Ascending aorta (tissue), 2 donors: ENCODE measurements around the gene PPOX. TPM values are rescaled to one million over a fixed set of nuclear protein-coding genes. Genes with fewer than 3 reads are reported as not detected.

ENCODE experiments used
- DNase-seq, 2 donors: peaks; one replicate each; pipeline ENCODE4 v3.0.0-alpha.2; 2019; ENCODE audit warnings: low spot score in 2 of 2
- H3K27ac ChIP-seq, 2 donors: fragments of 200-600 bp; sonication (generic); one replicate each; pipeline ENCODE4 v1.5.1; 2016 to 2017; ENCODE audit warnings: mild to moderate bottlenecking in 1 of 2
- H3K27me3 ChIP-seq: fragments of 200-600 bp; sonication (generic); one replicate; pipeline ENCODE4 v1.5.1; 2017
- H3K36me3 ChIP-seq, 2 donors: fragments of 200-600 bp; sonication (generic); one replicate each; pipeline ENCODE4 v1.5.1; 2016
- H3K4me1 ChIP-seq, 2 donors: fragments of 200-600 bp; sonication (generic); one replicate each; pipeline ENCODE4 v1.5.1; 2016 to 2017; ENCODE audit warnings: mild to moderate bottlenecking in 1 of 2
- H3K4me3 ChIP-seq, 2 donors: fragments of 200-600 bp; sonication (generic); one replicate each; pipeline ENCODE4 v1.5.1; 2016 to 2017; ENCODE audit warnings: mild to moderate bottlenecking in 1 of 2
- H3K9me3 ChIP-seq, 2 donors: fragments of 200-600 bp; sonication (generic); one replicate each; pipeline ENCODE4 v1.5.1; 2016
- CTCF ChIP-seq, 3 experiments: fragments of 200-600 bp in 2 of 3; fragments of 450-650 bp in 1 of 3; sonication (generic) in 2 of 3; IDR thresholded peaks; one replicate each; pipeline ENCODE4 v1.5.1; 2016 to 2019; ENCODE audit warnings: antibody characterized with exemption in 3 of 3, mild to moderate bottlenecking in 1 of 3, moderate library complexity in 1 of 3
- intact Hi-C: fragments of 100-400 bp; cut with DNase I; formaldehyde crosslinking; loops from one replicate; pipeline ENCODE4 v1.15.1; 2023
- total RNA-seq: library from RNA; depleted of rRNA; stranded (reverse); fragments of >200 nt; gene quantifications from one replicate; pipeline ENCODE4 v1.1.0, GENCODE V29; 2016

Gene PPOX
- total RNA-seq, 1 donor from 2014 or later: 4.8 TPM

DNA sequence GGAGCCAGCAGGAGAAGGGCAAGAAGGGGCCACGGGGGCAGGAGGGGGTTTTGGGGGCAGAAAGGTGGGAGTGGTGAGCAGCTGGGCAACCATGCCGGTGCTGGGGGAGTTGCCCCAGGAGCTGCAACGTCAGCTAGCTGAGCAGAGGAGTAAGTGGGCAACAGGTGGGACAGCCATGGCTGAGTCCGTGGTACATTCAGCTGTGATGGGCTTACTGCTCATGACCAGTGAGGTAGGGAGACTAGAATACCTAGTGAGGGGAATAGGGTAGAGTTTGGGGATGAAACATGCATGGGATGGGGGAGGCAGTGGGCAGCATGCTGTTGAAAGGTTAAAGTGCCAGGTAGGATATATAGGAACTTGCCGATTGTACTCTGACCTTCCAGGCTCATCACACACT lies 4.6 kb upstream of the PPOX start:
- H3K27ac ChIP-seq: no peak overlapping the region
- intact Hi-C loops: loop anchor here (10.0 kb wide), 1 partner anchor 117 kb away; the partner anchor contains the start of gene USF1
- no peak overlapping the region for H3K4me3 ChIP-seq
- TF ChIP-seq CTCF (IDR thresholded peaks at IDR 0.05): no peak
- H3K9me3 ChIP-seq: no peaks in the 10 kb centered on the region
- DNase-seq: no peak
- peaks cover 10 to 19% of the 10 kb centered on the region in 2 donors for H3K36me3 ChIP-seq
- H3K4me1 ChIP-seq: peaks cover 3 to 21% of the 10 kb centered on the region in 2 donors
- no peaks in the 10 kb centered on the region for H3K27me3 ChIP-seq

GRCh38 chr1:161162052-161162451 lies 4.2 kb upstream of the PPOX start:
- H3K9me3 ChIP-seq: no peaks in the 10 kb centered on the region
- H3K27me3 ChIP-seq: no peaks in the 10 kb centered on the region
- TF ChIP-seq CTCF (IDR thresholded peaks at IDR 0.05): no peak
- intact Hi-C loops: loop anchor here (10.0 kb wide), 1 partner anchor 117 kb away; the partner anchor contains the start of gene USF1
- H3K36me3 ChIP-seq: peaks cover 10 to 19% of the 10 kb centered on the region in 2 donors
- H3K4me1 ChIP-seq: peaks cover 3 to 24% of the 10 kb centered on the region in 2 donors
- no peak for DNase-seq
- no peak overlapping the region for H3K4me3 ChIP-seq
- no peak overlapping the region for H3K27ac ChIP-seq

DNA sequence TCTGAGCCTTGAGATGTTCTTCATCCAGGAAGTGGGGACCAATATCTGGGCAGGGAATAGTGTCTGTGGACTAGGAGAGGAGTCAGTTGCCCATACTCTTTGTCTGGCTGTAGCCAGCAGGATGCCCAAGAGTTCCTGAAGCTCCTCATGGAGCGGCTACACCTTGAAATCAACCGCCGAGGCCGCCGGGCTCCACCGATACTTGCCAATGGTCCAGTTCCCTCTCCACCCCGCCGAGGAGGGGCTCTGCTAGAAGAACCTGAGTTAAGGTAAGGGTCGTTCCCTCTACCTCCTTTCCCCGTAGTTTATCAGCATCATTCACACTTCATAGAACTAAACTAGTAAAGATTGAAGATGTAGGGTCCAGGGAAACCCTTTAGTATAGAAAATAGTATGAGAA lies 3.4 kb upstream of the PPOX start:
- peaks cover 6 to 26% of the 10 kb centered on the region in 2 donors for H3K4me1 ChIP-seq
- peaks cover 10 to 15% of the 10 kb centered on the region in 2 donors for H3K36me3 ChIP-seq
- intact Hi-C loops: loop anchor here (10.0 kb wide), 1 partner anchor 118 kb away; the partner anchor contains the start of gene USF1

GRCh38 chr1:161163793-161164192 lies 2.4 kb upstream of the PPOX start:
- Histone ChIP-seq H3K36me3 (peaks cover 8 to 17% of the 10 kb centered on the region in 2 donors), H3K27ac (no peak overlapping the region), H3K4me3 (no peak overlapping the region), H3K9me3 (no peaks in the 10 kb centered on the region), H3K27me3 (no peaks in the 10 kb centered on the region), H3K4me1 (peaks cover 6 to 25% of the 10 kb centered on the region in 2 donors)
- no peak for DNase-seq
- TF ChIP-seq CTCF (IDR thresholded peaks at IDR 0.05): no peak
- intact Hi-C loops: loop anchor here (10.0 kb wide), 1 partner anchor 119 kb away; the partner anchor contains the start of gene USF1

More for the DNA sequence above, 3.4 kb upstream of the PPOX start:
- DNase-seq: no peak
- Histone ChIP-seq H3K27ac (no peak overlapping the region), H3K9me3 (no peaks in the 10 kb centered on the region), H3K27me3 (no peaks in the 10 kb centered on the region), H3K4me3 (no peak overlapping the region)
- TF ChIP-seq CTCF (IDR thresholded peaks at IDR 0.05): no peak

DNA sequence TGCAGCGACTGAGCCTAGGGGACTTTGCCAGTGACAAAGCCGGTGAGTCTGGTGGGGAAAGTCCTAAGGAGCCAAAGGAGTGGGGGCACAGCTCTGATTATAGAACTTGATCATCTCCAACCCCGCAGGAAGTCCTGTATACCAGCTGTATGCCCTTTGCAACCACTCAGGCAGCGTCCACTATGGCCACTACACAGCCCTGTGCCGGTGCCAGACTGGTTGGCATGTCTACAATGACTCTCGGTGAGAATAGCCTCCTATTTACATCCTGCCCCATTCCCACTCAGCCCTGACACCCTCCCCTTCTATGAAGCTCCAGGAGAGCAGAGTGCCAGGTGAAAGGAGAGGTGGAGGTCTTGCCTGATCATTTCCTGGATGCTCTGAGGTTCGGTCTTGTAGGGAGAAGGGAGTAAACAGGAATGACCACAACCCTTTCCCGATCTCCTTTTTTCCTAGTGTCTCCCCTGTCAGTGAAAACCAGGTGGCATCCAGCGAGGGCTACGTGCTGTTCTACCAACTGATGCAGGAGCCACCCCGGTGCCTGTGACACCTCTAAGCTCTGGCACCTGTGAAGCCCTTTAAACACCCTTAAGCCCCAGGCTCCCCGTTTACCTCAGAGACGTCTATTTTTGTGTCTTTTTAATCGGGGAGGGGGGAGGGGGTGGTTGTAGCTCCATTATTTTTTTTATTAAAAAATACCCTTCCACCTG lies 1.2 kb upstream of the PPOX start:
- intact Hi-C loops: loop anchor here (10.0 kb wide), 1 partner anchor 120 kb away; the partner anchor contains the start of gene USF1
- no peak for TF ChIP-seq CTCF (IDR thresholded peaks at IDR 0.05)
- H3K36me3 ChIP-seq: peaks cover 13 to 27% of the 10 kb centered on the region in 2 donors

More for the DNA sequence above, 1.2 kb upstream of the PPOX start:
- peak overlapping the region; percentile 62 to 86 for H3K4me3 ChIP-seq
- H3K9me3 ChIP-seq: no peaks in the 10 kb centered on the region
- DNase-seq: no peak
- H3K4me1 ChIP-seq: peaks cover 6 to 20% of the 10 kb centered on the region in 2 donors
- peak overlapping the region; percentile 69 to 90 for H3K27ac ChIP-seq
- no peaks in the 10 kb centered on the region for H3K27me3 ChIP-seq
